Frontal cortex (tissue), 4 donors: ENCODE measurements around the gene APOL5. TPM values are rescaled to one million over a fixed set of nuclear protein-coding genes. Genes with fewer than 3 reads are reported as not detected.
"Not testable (repeated sequence)": the region's sequence is repeated elsewhere in the genome, so short reads cannot be mapped to it uniquely, and the experiment has no call there.

Experiments
- DNase-seq, 2 donors: peaks; one replicate each; pipeline ENCODE4 v3.0.0; 2012; ENCODE audit warnings: low spot score in 2 of 2
- FAIRE-seq: peaks from 2 replicates; lab custom pipeline; 2012; peaks lifted over from hg19 to GRCh38; lab: Jason Lieb, UNC
- total RNA-seq: library from RNA; depleted of rRNA; stranded (reverse); fragments of >200 nt; gene quantifications from one replicate; pipeline ENCODE4 v1.2.3, GENCODE V29; 2014
- donor health status: control.
- donor health status: control.
- donor health status: control.

APOL5 gene
- total RNA-seq, 1 donor from 2014 or later = not detected

- DNase-seq, FAIRE-seq: not testable (repeated sequence)
Observed at GRCh38 chr22:35737886-35738285, 20.2 kb downstream of the APOL5 start.

- DNase-seq (no peak), FAIRE-seq (no peak)
Observed at GRCh38 chr22:35739076-35739930, 21.6 kb downstream of the APOL5 start.

- DNase-seq = no peak
- FAIRE-seq = no peak
Observed at GRCh38 chr22:35739931-35740380, 22.3 kb downstream of the APOL5 start.

- DNase-seq (no peak), FAIRE-seq (no peak)
Observed at GRCh38 chr22:35740616-35741015, 22.9 kb downstream of the APOL5 start.

- DNase-seq (no peak), FAIRE-seq (no peak)
Observed at GRCh38 chr22:35742342-35743100, 24.8 kb downstream of the APOL5 start.

GRCh38 chr22:35743326-35743860 lies 25.7 kb downstream of the APOL5 start:
- FAIRE-seq (no peak), DNase-seq (no peak)

- FAIRE-seq = no peak
Observed at GRCh38 chr22:35746248-35746647, 28.6 kb downstream of the APOL5 start.

GRCh38 chr22:35746946-35747703 lies 29.5 kb downstream of the APOL5 start:
- FAIRE-seq (no peak), DNase-seq (no peak)

More at GRCh38 chr22:35746248-35746647, 28.6 kb downstream of the APOL5 start:
- DNase-seq = no peak

GRCh38 chr22:35749808-35750207 lies 32.1 kb downstream of the APOL5 start:
- DNase-seq = no peak

GRCh38 chr22:35752006-35752862 lies 34.6 kb downstream of the APOL5 start:
- FAIRE-seq = no peak

More at GRCh38 chr22:35749808-35750207, 32.1 kb downstream of the APOL5 start:
- no peak for FAIRE-seq

GRCh38 chr22:35752863-35753189 lies 35.2 kb downstream of the APOL5 start:
- DNase-seq (no peak), FAIRE-seq (no peak)

More at GRCh38 chr22:35752006-35752862, 34.6 kb downstream of the APOL5 start:
- DNase-seq = no peak

- no peak for FAIRE-seq
- no peak for DNase-seq
Observed at GRCh38 chr22:35754761-35755160, 37.1 kb downstream of the APOL5 start.

- no peak for DNase-seq
- no peak for FAIRE-seq
Observed at GRCh38 chr22:35756722-35757121, 39.0 kb downstream of the APOL5 start.

GRCh38 chr22:35758394-35758793 lies 40.7 kb downstream of the APOL5 start:
- DNase-seq (no peak), FAIRE-seq (no peak)

GRCh38 chr22:35761037-35761436 lies 43.4 kb downstream of the APOL5 start:
- no peak for FAIRE-seq

GRCh38 chr22:35766654-35767580 lies 49.2 kb downstream of the APOL5 start:
- FAIRE-seq = no peak
- no peak for DNase-seq

More at GRCh38 chr22:35761037-35761436, 43.4 kb downstream of the APOL5 start:
- no peak for DNase-seq

- no peak for DNase-seq
- no peak for FAIRE-seq
Observed at GRCh38 chr22:35769974-35770373, 52.3 kb downstream of the APOL5 start.

GRCh38 chr22:35775339-35775738 lies 57.7 kb downstream of the APOL5 start:
- FAIRE-seq = no peak
- DNase-seq = no peak
